UCSD-AML1 (cell line): ENCODE measurements around the gene MTUS2.

Experiments
- DNase-seq: peaks from one replicate; lab custom pipeline; 2025; ENCODE audit not compliant: unreplicated experiment; lab: John Stamatoyannopoulos, UW

The MTUS2 gene

GRCh38 chr13:29103065-29103800 lies 283.1 kb downstream of the MTUS2 start:
- no peak for DNase-seq

- no peak for DNase-seq
These were observed 284.3 kb downstream of the MTUS2 start for GRCh38 chr13:29104461-29104860.

- DNase-seq: no peak
These were observed 285.6 kb downstream of the MTUS2 start for GRCh38 chr13:29105779-29106178.

- no peak for DNase-seq
These were observed 286.5 kb downstream of the MTUS2 start for GRCh38 chr13:29106651-29107050.

- no peak for DNase-seq
These were observed 288.1 kb downstream of the MTUS2 start for GRCh38 chr13:29108068-29108786.

- no peak for DNase-seq
These were observed 289.8 kb downstream of the MTUS2 start for GRCh38 chr13:29109987-29110386.

GRCh38 chr13:29111446-29111845 lies 291.3 kb downstream of the MTUS2 start:
- no peak for DNase-seq

- DNase-seq: no peak
These were observed 295.7 kb downstream of the MTUS2 start for GRCh38 chr13:29115842-29116241.

- DNase-seq: no peak
These were observed 297.5 kb downstream of the MTUS2 start for GRCh38 chr13:29117663-29118062.

GRCh38 chr13:29118471-29118870 lies 298.3 kb downstream of the MTUS2 start:
- DNase-seq: no peak

GRCh38 chr13:29125191-29125933 lies 305.2 kb downstream of the MTUS2 start:
- DNase-seq: no peak

GRCh38 chr13:29125934-29126424 lies 305.8 kb downstream of the MTUS2 start:
- no peak for DNase-seq

- no peak for DNase-seq
These were observed 309.5 kb downstream of the MTUS2 start for GRCh38 chr13:29129616-29130015.

- DNase-seq: no peak
These were observed 311.0 kb downstream of the MTUS2 start for GRCh38 chr13:29131159-29131558.

- DNase-seq: no peak
These were observed 311.9 kb downstream of the MTUS2 start for GRCh38 chr13:29131881-29132668.

GRCh38 chr13:29136341-29136740 lies 316.2 kb downstream of the MTUS2 start:
- no peak for DNase-seq

- DNase-seq: no peak
These were observed 316.9 kb downstream of the MTUS2 start for GRCh38 chr13:29137016-29137415.

GRCh38 chr13:29137995-29138394 lies 317.9 kb downstream of the MTUS2 start:
- DNase-seq: no peak

GRCh38 chr13:29140277-29140676 lies 320.1 kb downstream of the MTUS2 start:
- DNase-seq: no peak

- no peak for DNase-seq
These were observed 323.7 kb downstream of the MTUS2 start for GRCh38 chr13:29143847-29144246.

- no peak for DNase-seq
These were observed 334.3 kb downstream of the MTUS2 start for GRCh38 chr13:29154390-29154789.
